Heart right ventricle (tissue), 16 donors: ENCODE results near the gene CIDEB. TPM values are rescaled to one million over a fixed set of nuclear protein-coding genes. Genes with fewer than 3 reads are reported as not detected.
A peak's percentile ranks its signal among the peaks of the same experiment; 100 is the strongest.

Experiments used
- ATAC-seq, 8 donors: fragments of 200-7000 bp; cut with Tn5 transposase; one replicate each; pipeline ENCODE4 v1.9.1; 2020; ENCODE audit warnings: mild to moderate bottlenecking in 8 of 8, moderate library complexity in 8 of 8, moderate number of reproducible peaks in 1 of 8
- DNase-seq, 2 donors: peaks; one replicate each; pipeline ENCODE4 v3.0.0-alpha.2; 2020
- H3K27ac ChIP-seq, 10 donors: fragments of 200-600 bp; sonication (generic) in 2 of 10; one replicate each; pipeline versions ENCODE4 v1.5.0 to v1.8.0; 2020 to 2022; ENCODE audit warnings: mild to moderate bottlenecking in 3 of 10
- H3K27me3 ChIP-seq, 7 donors: fragments of 200-600 bp; one replicate each; pipeline ENCODE4 v1.8.0; 2021 to 2022; ENCODE audit warnings: mild to moderate bottlenecking in 2 of 7
- H3K36me3 ChIP-seq, 9 donors: fragments of 200-600 bp; sonication (generic) in 1 of 9; one replicate each; pipeline versions ENCODE4 v1.5.0 to v1.8.0; 2020 to 2022; ENCODE audit warnings: mild to moderate bottlenecking in 2 of 9
- H3K4me1 ChIP-seq, 9 donors: fragments of 200-600 bp; sonication (generic) in 1 of 9; one replicate each; pipeline versions ENCODE4 v1.5.0 to v1.8.0; 2020 to 2022; ENCODE audit warnings: mild to moderate bottlenecking in 4 of 9
- H3K4me3 ChIP-seq, 10 donors: fragments of 200-600 bp; sonication (generic) in 2 of 10; one replicate each; pipeline versions ENCODE4 v1.5.0 to v1.8.0; 2020 to 2022; ENCODE audit warnings: mild to moderate bottlenecking in 7 of 10, moderate library complexity in 2 of 10
- H3K9me3 ChIP-seq, 11 donors: fragments of 200-600 bp in 10 of 11; sonication (generic) in 2 of 11; one replicate each; pipeline versions ENCODE4 v1.5.0 to v1.8.0; 2013 to 2022; ENCODE audit warnings: mild to moderate bottlenecking in 2 of 11, control low read depth in 1 of 11, moderate library complexity in 1 of 11
- CTCF ChIP-seq, 9 donors: fragments of 200-600 bp; sonication (generic) in 2 of 9; IDR thresholded peaks; one replicate each; pipeline versions ENCODE4 v1.5.0 to v1.8.0; 2021 to 2022; ENCODE audit warnings: antibody characterized with exemption in 9 of 9, mild to moderate bottlenecking in 5 of 9, moderate library complexity in 1 of 9
- WGBS, 2 donors: extraction: QIAGEN DNeasy Blood & Tissue Kit; methylation state at CpG; one replicate each; pipeline ENCODE4 v1.1.7; 2013; ENCODE audit warnings: inconsistent platforms in 1 of 2; 5-methylcytosine and 5-hydroxymethylcytosine counted together
- intact Hi-C, 10 donors: fragments of 100-400 bp; cut with DNase I; formaldehyde crosslinking; loops; one replicate each; pipeline versions ENCODE4 v1.11.1 to v1.14.2; 2022
- polyA plus RNA-seq, 2 donors: library from polyadenylated mRNA; stranded (reverse); fragments of 200-250 nt; gene quantifications; one replicate each; pipeline ENCODE4 v1.2.3, GENCODE V29; 2013
- total RNA-seq, 10 donors: library from RNA; stranded (reverse); fragmentation: NEBNext Ultra II Directional in 3 of 10; extraction: Animal tissue kit (Norgen Biotek cat#: 25700) in 3 of 10; gene quantifications; one replicate each; pipeline versions ENCODE4 v1.2.1 to v1.2.4, GENCODE V29; 2021 to 2023
- donor health status: Arrhythmogenic right ventricular cardiomyopathy.
- donor health status: ischemic (EF 13 %, LVEDD 7.1; RV severe dilation, severe dysfunction).
- donor health status: healthy with polysubstance abuse.
- donor health status: DM: no; HTN: yes; CAD: no.
- donor health status: DM: no; HTN: no; CAD: no.
- donor health status: ischemic (EF 25% LVEDD 6.9; RV normal size, moderate dysfunction).
- donor health status: ischemic (EF 25% LVEDD 5.7; RV mildly dilated, moderate dysfunction).
- donor health status: healthy.
- donor health status: DM: yes; HTN: yes; CAD: no.
- donor health status: Ischemic cardiomyopathy.
- donor health status: ischemic (EF 35%, LVEDD 5.7; RV mildly dilated, moderate dysfunction).
- donor health status: nonischemic (EF 11% LVEDD 7.7; RV severe dilation, severe dysfunction).
- donor health status: DM: yes; HTN: yes; CAD: no.
- donor health status: PGD.
- donor health status: ischemic (EF 29% LVEDD 5.4; RV normal size, mild dysfunction).
- donor health status: nonischemic (EF 23%, LVEDD 6.1; RV moderate dilation, normal function).

CIDEB gene
- total and polyA plus RNA-seq, 12 donors = 1.9 to 6.0 (median 3.7) TPM

- WGBS, 2 donors = 66 to 67% methylated on average over 26 of the region's 26 CpGs
- ATAC-seq (no peak), DNase-seq (no peak)
- Histone ChIP-seq H3K4me1 (peaks cover 6 to 98% (median 37%) of the 10 kb centered on the region in 9 donors), H3K9me3 (no peaks in the 10 kb centered on the region), H3K27me3 (peaks cover 0 to 35% (median 24%) of the 10 kb centered on the region in 7 donors), H3K4me3 (peak overlapping the region in 4 of 10 donors; percentile 63 to 88 (median 69)), H3K27ac (peak overlapping the region in 1 of 10 donors; percentile 66), H3K36me3 (peaks cover 0 to 48% (median 0%) of the 10 kb centered on the region in 9 donors)
- intact Hi-C loops = loop anchor here (2.0 to 5.0 kb wide), 7 partner anchors 81 to 346 kb away; partner anchors contain the start of genes CBLN3 (in 1 of the 10) and KHNYN (in 1 of the 10)
- TF ChIP-seq CTCF (IDR thresholded peaks at IDR 0.05) = no peak
Observed at GRCh38 chr14:24331731-24332267, 24.0 kb upstream of the CIDEB start.

GRCh38 chr14:24330973-24331674 lies 23.3 kb upstream of the CIDEB start:
- intact Hi-C loops = loop anchor here in 5 of 10 donors (5.0 kb wide), 4 partner anchors 81 to 346 kb away; partner anchors contain the start of genes CBLN3 (in 1 of the 5) and KHNYN (in 1 of the 5)
- ATAC-seq (no peak), DNase-seq (no peak)
- peak overlapping the region in 1 of 10 donors; percentile 66 for H3K27ac ChIP-seq
- H3K4me3 ChIP-seq = no peak overlapping the region
- peaks cover 6 to 96% (median 36%) of the 10 kb centered on the region in 9 donors for H3K4me1 ChIP-seq
- TF ChIP-seq CTCF (IDR thresholded peaks at IDR 0.05) = no peak
- H3K36me3 ChIP-seq = peaks cover 0 to 49% (median 0%) of the 10 kb centered on the region in 9 donors
- no peaks in the 10 kb centered on the region for H3K9me3 ChIP-seq
- 91% methylated on average over 10 of the region's 10 CpGs for WGBS, 2 donors
- peaks cover 0 to 33% (median 24%) of the 10 kb centered on the region in 7 donors for H3K27me3 ChIP-seq

- intact Hi-C loops = loop anchor here in 5 of 10 donors (5.0 kb wide), 4 partner anchors 83 to 348 kb away; partner anchors contain the start of genes CBLN3 (in 1 of the 5) and KHNYN (in 1 of the 5)
- no peak for TF ChIP-seq CTCF (IDR thresholded peaks at IDR 0.05)
- Histone ChIP-seq H3K4me1 (peaks cover 6 to 83% (median 29%) of the 10 kb centered on the region in 9 donors), H3K9me3 (no peaks in the 10 kb centered on the region), H3K27me3 (peaks cover 0 to 19% (median 13%) of the 10 kb centered on the region in 7 donors), H3K36me3 (peaks cover 0 to 62% (median 0%) of the 10 kb centered on the region in 9 donors), H3K4me3 (no peak overlapping the region), H3K27ac (peak overlapping the region in 1 of 10 donors; percentile 79)
- WGBS, 2 donors = 75 to 82% methylated on average over 9 of the region's 9 CpGs
- DNase-seq = peak in 1 of 2 donors; percentile 50
- ATAC-seq = peak in 3 of 8 donors; percentile 4 to 16 (median 12)
Observed at GRCh38 chr14:24329736-24330135, 22.0 kb upstream of the CIDEB start.

- DNase-seq = no peak
- Histone ChIP-seq H3K27me3 (peaks cover 0 to 15% (median 7%) of the 10 kb centered on the region in 7 donors), H3K9me3 (no peaks in the 10 kb centered on the region), H3K4me3 (no peak overlapping the region), H3K4me1 (peaks cover 4 to 77% (median 23%) of the 10 kb centered on the region in 9 donors), H3K27ac (peak overlapping the region in 1 of 10 donors; percentile 79), H3K36me3 (peaks cover 0 to 68% (median 0%) of the 10 kb centered on the region in 9 donors)
- WGBS, 2 donors = 87 to 93% methylated on average over 12 of the region's 12 CpGs
- TF ChIP-seq CTCF (IDR thresholded peaks at IDR 0.05) = no peak
- intact Hi-C loops = no loop called here
- no peak for ATAC-seq
Observed at GRCh38 chr14:24329073-24329663, 21.4 kb upstream of the CIDEB start.
